HG02763 (cell line): ENCODE results near the gene PIM3.

Source experiments
- ATAC-seq: cut with Tn5 transposase; IDR thresholded peaks from one replicate; pipeline ENCODE4 v1.9.1; 2021; ENCODE audit warnings: mild to moderate bottlenecking, moderate library complexity; ENCODE audit not compliant: unreplicated experiment

PIM3 gene

GRCh38 chr22:49999946-50000586 is 39.5 kb downstream of the PIM3 start:
- ATAC-seq, result no peak

GRCh38 chr22:50000587-50001387 is 40.2 kb downstream of the PIM3 start:
- ATAC-seq, result no peak

- no peak for ATAC-seq
Observed at GRCh38 chr22:50001388-50002231, 41.0 kb downstream of the PIM3 start.

DNA sequence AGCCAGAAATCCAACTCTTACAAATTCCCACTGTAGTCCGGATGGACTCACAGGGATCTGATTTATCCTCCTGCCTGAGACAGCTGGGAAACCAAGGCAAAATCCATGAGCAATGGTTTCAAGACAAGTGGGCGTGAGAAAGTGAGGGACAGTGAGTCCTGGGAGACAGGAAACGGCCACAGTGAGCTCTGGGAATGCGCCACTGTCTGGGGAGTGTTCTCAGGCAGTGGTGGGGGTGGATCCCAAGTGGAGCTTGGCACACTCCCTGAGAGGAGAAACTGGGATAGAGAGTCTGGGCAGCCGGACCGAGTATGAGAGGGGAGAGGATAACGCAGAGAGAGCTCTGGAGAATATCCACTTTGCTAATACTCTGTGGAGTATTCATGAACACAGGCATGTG is 42.2 kb downstream of the PIM3 start:
- no peak for ATAC-seq

DNA sequence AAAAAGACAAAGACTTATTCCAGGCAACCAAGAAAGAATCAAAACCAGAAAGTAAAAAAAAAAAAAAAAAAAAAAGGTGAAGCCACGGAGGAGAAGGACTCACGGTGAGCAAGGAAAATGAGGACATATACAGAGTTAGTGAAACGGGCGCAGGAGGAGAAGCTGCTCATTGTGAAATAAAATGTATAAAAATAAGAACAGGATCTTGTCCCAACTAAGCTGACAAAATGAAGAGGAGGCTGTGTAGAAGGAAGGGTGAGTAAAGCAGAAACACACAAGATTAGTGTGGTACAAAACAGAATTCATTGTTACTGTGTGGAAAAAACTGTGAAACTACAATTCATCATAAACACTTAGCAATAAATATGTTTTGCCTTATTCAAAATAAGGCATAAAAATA is 44.3 kb downstream of the PIM3 start:
- ATAC-seq, result no peak

- ATAC-seq, result no peak
Observed at GRCh38 chr22:50007057-50007511, 46.5 kb downstream of the PIM3 start.

GRCh38 chr22:50008151-50009040 is 47.8 kb downstream of the PIM3 start:
- no peak for ATAC-seq

GRCh38 chr22:50009251-50009650 is 48.7 kb downstream of the PIM3 start:
- no peak for ATAC-seq

GRCh38 chr22:50009765-50010675 is 49.4 kb downstream of the PIM3 start:
- no peak for ATAC-seq

DNA sequence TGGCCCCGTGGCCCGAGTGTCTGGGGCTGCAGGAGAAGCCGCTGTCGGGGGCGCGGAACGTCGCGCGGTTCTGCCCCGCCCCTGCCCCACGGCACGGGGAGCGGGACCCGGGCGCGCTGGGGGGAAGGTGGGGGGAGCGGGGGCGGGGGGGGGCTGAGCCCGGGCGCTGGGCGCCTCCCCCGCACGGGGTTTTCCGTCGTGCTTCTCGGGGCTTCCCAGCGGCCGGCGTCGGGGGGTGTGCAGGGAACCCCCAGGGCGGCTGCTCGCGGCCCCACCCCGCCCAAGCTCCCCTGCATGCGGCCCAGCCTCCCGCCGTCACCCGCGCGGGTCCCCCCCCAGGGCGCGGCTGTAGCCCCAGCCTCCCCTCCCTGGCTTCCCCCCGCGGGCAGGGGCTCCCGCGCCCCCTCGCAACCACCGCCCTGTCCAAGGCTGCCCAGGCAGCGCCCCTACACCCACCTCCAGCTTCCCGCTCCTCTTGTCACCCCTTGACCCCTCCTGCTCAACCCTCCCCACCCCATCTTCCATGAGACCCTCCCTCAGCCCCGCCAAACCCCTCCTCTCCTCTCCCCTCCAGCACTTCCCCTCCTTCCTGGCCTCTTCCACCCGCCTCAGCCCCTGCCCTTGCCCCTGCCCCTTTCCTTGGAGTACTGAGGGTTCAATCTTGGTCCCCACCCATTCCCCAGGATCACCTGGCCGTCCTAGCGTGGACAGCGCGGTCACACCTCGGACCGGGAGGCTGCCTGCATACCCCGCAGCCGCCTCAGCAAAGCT is 50.3 kb downstream of the PIM3 start:
- ATAC-seq, result no peak

GRCh38 chr22:50011447-50012210 is 51.1 kb downstream of the PIM3 start:
- ATAC-seq, result no peak

- no peak for ATAC-seq
Observed at GRCh38 chr22:50012211-50013181, 51.9 kb downstream of the PIM3 start, which contains the start of gene IL17REL. Gene IL17REL (minus strand): TSS chr22:50012765. CDS start chr22:50012646, 119 bp downstream.
